Chondrocyte (in vitro differentiated cells): ENCODE results near the gene SAMD1. TPM values are rescaled to one million over a fixed set of nuclear protein-coding genes. Genes with fewer than 3 reads are reported as not detected.

Experiments used
- DNase-seq: peaks from one replicate; pipeline ENCODE4 v3.0.0; 2021; ENCODE audit warnings: mixed read lengths, low spot score
- H3K27ac Mint-ChIP-seq: one replicate; pipeline ENCODE4 v1.8.0; 2021; ENCODE audit warnings: mild to moderate bottlenecking, moderate library complexity, mixed read lengths; ENCODE audit not compliant: unreplicated experiment
- H3K27me3 Mint-ChIP-seq: 2 replicates; pipeline ENCODE4 v1.8.0; 2021; ENCODE audit warnings: low read depth, mixed read lengths
- H3K36me3 Mint-ChIP-seq: 2 replicates; pipeline ENCODE4 v1.8.0; 2021; ENCODE audit warnings: low read depth, mixed read lengths
- H3K4me1 Mint-ChIP-seq: 2 replicates; pipeline ENCODE4 v1.8.0; 2021; ENCODE audit warnings: low read depth, mild to moderate bottlenecking, mixed read lengths
- H3K4me3 Mint-ChIP-seq: one replicate; pipeline ENCODE4 v1.8.0; 2021; ENCODE audit warnings: mild to moderate bottlenecking, moderate library complexity, mixed read lengths; ENCODE audit not compliant: unreplicated experiment
- H3K9me3 Mint-ChIP-seq: 2 replicates; pipeline ENCODE4 v1.8.0; 2021; ENCODE audit warnings: low read depth, mixed read lengths
- total RNA-seq: library from RNA; stranded (reverse); gene quantifications from 3 replicates; pipeline ENCODE4 v1.2.1, GENCODE V29; 2021
- TF ChIP-seq, protein P1 (sequence below): fragments of 200-600 bp; sonication (generic); IDR thresholded peaks from 2 replicates; pipeline ENCODE4 v1.5.0; 2021; ENCODE audit warnings: antibody characterized with exemption, mild to moderate bottlenecking, moderate library complexity

The SAMD1 gene
- total RNA-seq, 1 donor from 2014 or later: 41.8 TPM

DNA sequence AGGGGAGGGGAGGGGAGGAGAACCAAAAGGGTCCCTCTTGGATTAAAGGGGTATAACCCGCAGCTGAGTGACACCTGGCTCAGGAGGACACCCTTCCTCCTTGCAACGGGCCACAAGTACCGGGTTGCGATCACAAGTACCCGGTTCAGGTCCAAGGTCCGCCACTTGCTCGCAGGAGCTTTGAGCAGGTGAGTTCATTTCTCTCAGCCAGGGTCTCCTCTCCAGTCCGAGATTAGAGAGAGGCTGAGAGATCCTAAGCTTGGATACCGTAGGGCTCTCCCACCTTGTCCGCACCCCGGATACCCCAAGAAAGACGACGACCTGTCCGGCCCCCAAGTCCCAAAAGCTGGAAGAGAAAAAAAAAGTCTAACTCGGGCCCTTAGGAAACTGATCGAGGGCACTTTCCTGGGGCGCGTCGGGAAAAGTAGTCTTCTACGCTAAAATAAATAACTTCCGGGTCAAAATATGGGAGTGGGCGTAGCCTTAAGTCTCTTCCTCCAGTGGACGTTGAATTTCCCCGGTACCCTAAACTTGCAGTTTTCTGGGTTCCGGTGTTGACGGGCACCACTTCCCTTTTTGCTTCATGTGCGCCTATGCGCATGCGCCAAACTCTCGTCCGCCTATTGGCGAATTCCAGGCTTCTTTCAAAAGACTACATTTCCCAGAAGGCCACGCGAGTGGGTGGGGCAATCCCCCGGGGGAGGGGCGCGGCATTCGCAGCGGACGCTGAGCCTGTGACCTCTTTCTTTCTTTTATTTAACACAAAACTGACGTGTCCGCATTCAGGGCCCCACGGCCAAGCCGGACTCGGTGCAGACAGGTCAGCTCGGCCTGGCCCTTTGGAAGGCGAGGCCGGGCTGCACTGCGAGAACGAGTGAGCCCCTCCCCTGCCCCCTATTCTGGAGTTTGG, 9.4 kb downstream of the SAMD1 start:
- H3K4me1 Mint-ChIP-seq: peaks cover 22% of the 10 kb centered on the region
- peak; percentile 99 for DNase-seq
- peak overlapping the region; percentile 94 for H3K27ac Mint-ChIP-seq
- no peaks in the 10 kb centered on the region for H3K27me3 Mint-ChIP-seq
- peak overlapping the region; percentile 96 for H3K4me3 Mint-ChIP-seq
- no peaks in the 10 kb centered on the region for H3K9me3 Mint-ChIP-seq
- peaks cover 2% of the 10 kb centered on the region for H3K36me3 Mint-ChIP-seq
- TF ChIP-seq, protein P1, sequence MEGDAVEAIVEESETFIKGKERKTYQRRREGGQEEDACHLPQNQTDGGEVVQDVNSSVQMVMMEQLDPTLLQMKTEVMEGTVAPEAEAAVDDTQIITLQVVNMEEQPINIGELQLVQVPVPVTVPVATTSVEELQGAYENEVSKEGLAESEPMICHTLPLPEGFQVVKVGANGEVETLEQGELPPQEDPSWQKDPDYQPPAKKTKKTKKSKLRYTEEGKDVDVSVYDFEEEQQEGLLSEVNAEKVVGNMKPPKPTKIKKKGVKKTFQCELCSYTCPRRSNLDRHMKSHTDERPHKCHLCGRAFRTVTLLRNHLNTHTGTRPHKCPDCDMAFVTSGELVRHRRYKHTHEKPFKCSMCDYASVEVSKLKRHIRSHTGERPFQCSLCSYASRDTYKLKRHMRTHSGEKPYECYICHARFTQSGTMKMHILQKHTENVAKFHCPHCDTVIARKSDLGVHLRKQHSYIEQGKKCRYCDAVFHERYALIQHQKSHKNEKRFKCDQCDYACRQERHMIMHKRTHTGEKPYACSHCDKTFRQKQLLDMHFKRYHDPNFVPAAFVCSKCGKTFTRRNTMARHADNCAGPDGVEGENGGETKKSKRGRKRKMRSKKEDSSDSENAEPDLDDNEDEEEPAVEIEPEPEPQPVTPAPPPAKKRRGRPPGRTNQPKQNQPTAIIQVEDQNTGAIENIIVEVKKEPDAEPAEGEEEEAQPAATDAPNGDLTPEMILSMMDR: no peak

DNA sequence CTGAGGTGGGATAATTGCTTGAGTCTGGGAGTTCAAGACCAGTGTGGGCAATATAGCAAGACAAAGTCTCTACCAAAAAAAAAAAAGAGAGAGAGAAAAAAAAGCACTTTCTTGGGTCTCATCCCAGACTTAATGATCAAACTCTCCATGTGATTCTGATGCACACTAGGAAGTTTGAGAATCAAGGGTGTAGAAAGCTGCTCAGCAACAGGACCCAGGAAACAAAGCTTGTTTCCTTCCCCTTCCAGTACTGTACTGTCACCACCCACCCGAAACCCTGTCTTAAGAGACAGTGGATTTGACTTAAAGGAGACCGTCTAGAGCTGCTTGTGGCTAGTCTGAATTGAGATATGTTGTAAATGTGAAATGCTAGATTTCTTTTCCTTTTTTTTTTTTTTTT, 12.1 kb downstream of the SAMD1 start:
- H3K36me3 Mint-ChIP-seq: no peaks in the 10 kb centered on the region
- H3K9me3 Mint-ChIP-seq: no peaks in the 10 kb centered on the region
- H3K27me3 Mint-ChIP-seq: no peaks in the 10 kb centered on the region
- TF ChIP-seq, protein P1: no peak
- H3K27ac Mint-ChIP-seq: no peak overlapping the region
- peaks cover 35% of the 10 kb centered on the region for H3K4me1 Mint-ChIP-seq
- DNase-seq: no peak
- H3K4me3 Mint-ChIP-seq: no peak overlapping the region

DNA sequence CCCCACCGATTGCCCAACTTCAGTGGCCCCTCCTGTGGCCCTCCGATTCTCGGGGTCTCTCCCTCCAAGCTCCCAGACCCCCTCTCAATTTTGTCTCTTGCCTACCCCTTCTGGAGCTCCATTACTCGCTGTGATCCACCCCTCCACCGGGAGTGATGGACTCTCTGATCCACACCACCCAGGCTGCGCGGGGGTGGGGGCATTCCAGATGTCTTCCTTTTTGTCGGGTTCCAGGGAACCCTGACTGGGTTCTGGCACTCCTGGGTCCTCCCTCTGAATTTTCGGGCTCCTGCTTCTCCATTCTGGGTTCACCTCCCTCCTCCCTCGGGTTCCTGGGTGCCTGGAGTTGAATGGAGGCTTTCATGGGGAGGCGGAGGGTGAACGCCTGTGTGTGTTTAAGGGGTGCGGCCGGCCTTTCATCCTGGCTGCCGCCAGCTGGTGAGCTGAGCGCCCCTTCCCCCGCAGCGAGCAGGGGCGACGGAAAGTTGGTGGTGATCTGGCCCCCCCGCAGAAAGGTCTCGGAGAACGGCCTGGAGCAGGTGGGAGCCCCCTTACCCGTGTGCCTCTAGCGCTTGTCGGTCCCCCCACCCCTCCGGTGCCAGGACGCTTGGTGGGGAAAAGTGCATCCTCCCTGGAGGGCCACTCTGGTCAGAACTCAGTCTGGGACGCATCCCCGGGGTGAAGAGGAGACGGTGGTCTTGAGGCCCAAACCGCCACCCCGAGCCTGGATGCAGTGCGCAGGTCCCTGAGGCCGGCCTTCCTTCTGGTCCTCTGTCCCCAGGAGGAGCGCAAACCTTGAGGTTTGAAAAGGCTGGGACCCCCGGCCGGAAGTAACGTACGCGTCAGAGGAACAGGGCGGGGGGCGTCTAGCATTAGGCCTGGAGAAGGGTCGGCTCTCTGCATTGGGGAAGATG, 16.4 kb downstream of the SAMD1 start:
- Mint-ChIP-seq H3K27ac (peak overlapping the region; percentile 92), H3K4me1 (peaks cover 18% of the 10 kb centered on the region), H3K4me3 (peak overlapping the region; percentile 98), H3K9me3 (no peaks in the 10 kb centered on the region), H3K36me3 (no peaks in the 10 kb centered on the region), H3K27me3 (no peaks in the 10 kb centered on the region)
- TF ChIP-seq, protein P1: no peak
- no peak for DNase-seq

DNA sequence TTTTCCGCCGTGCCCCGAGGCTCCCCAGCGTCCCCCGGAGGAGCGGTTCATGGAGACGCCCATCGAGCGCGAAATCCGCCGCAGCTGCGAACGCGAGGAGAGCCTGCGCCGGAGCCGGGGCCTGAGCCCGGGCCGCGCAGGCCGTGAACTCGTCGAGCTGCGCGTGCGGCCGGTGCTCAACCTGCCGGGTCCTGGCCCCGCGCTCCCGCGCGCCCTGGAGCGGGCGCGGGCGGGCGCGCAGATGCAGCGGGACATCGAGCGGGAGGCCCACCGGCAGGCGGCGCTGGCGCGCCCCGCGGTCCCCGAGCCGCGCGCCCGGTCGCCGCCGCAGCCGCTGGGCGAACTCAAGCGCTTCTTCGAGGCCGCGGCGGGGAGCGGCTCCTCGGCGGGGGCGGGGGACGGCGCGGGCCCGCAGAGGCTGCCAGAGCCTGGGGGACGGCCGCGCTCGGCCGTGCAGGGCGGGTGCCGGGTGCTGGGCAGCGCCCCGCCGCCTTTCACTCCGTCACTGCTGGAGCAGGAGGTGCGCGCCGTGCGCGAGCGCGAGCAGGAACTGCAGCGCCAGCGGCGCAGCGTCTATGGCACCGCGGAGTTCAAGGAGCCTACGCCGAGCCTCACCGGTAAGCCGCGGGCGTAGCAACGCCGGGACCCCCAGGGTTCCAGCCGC, 17.2 kb downstream of the SAMD1 start:
- Mint-ChIP-seq H3K27ac (peak overlapping the region; percentile 92), H3K36me3 (no peaks in the 10 kb centered on the region), H3K4me1 (peaks cover 18% of the 10 kb centered on the region), H3K4me3 (peak overlapping the region; percentile 98), H3K9me3 (no peaks in the 10 kb centered on the region), H3K27me3 (no peaks in the 10 kb centered on the region)
- TF ChIP-seq, protein P1: peak; percentile 70
- no peak for DNase-seq
